GM21737 (cell line): ENCODE data around the gene ALOX5AP.

ENCODE experiments used
- ATAC-seq: cut with Tn5 transposase; IDR thresholded peaks from one replicate; pipeline ENCODE4 v1.9.1; 2021; ENCODE audit warnings: mild to moderate bottlenecking, moderate library complexity; ENCODE audit not compliant: unreplicated experiment

The ALOX5AP gene

GRCh38 chr13:30755678-30756077 lies 20.3 kb downstream of the ALOX5AP start:
- ATAC-seq, result no peak

GRCh38 chr13:30757026-30757742 lies 21.8 kb downstream of the ALOX5AP start:
- no peak for ATAC-seq

GRCh38 chr13:30759748-30760147 lies 24.4 kb downstream of the ALOX5AP start:
- no peak for ATAC-seq

- ATAC-seq, result no peak
These were observed 27.3 kb downstream of the ALOX5AP start for GRCh38 chr13:30762643-30763042.

GRCh38 chr13:30763786-30764413 lies 28.6 kb downstream of the ALOX5AP start:
- ATAC-seq, result no peak

GRCh38 chr13:30766231-30766630 lies 30.9 kb downstream of the ALOX5AP start:
- no peak for ATAC-seq

- ATAC-seq, result no peak
These were observed 35.6 kb downstream of the ALOX5AP start for GRCh38 chr13:30770929-30771328.

GRCh38 chr13:30773561-30773960 lies 38.2 kb downstream of the ALOX5AP start:
- no peak for ATAC-seq

- ATAC-seq, result no peak
These were observed 38.9 kb downstream of the ALOX5AP start for GRCh38 chr13:30774214-30774730.

GRCh38 chr13:30776661-30777060 lies 41.3 kb downstream of the ALOX5AP start:
- ATAC-seq, result no peak

- no peak for ATAC-seq
These were observed 43.7 kb downstream of the ALOX5AP start for GRCh38 chr13:30779016-30779415.

- no peak for ATAC-seq
These were observed 44.3 kb downstream of the ALOX5AP start for GRCh38 chr13:30779608-30780007.

GRCh38 chr13:30780338-30780981 lies 45.1 kb downstream of the ALOX5AP start:
- ATAC-seq, result no peak

- no peak for ATAC-seq
These were observed 50.0 kb downstream of the ALOX5AP start for GRCh38 chr13:30785191-30785850.

GRCh38 chr13:30786648-30787047 lies 51.3 kb downstream of the ALOX5AP start:
- no peak for ATAC-seq

GRCh38 chr13:30787738-30788525 lies 52.6 kb downstream of the ALOX5AP start:
- ATAC-seq, result no peak

- ATAC-seq, result no peak
These were observed 54.0 kb downstream of the ALOX5AP start for GRCh38 chr13:30789166-30789862.

- no peak for ATAC-seq
These were observed 55.2 kb downstream of the ALOX5AP start for GRCh38 chr13:30790592-30790991.

- ATAC-seq, result no peak
These were observed 56.1 kb downstream of the ALOX5AP start for GRCh38 chr13:30791354-30792001.
